Endothelial cell of umbilical vein (primary cell): Measurements from ENCODE around the gene MAP3K12. TPM values are rescaled to one million over a fixed set of nuclear protein-coding genes. Genes with fewer than 3 reads are reported as not detected.

Experiments used
- BruUV-seq: library from RNA; stranded (reverse); fragments of 400-500 nt; replicated peaks from 2 replicates; lab custom pipeline; 2021; lab: Mats Ljungman, UMichigan
- CTCF ChIA-PET: fragments of 300-600, 350-600 bp; sonication (Branson Sonifier 250); formaldehyde crosslinking; loops from one replicate; lab custom pipeline; 2021; ENCODE audit warnings: antibody characterized with exemption, inconsistent platforms; lab: Charles Lee
- POLR2A ChIA-PET: fragments of 300-600, 350-600 bp; sonication (Branson Sonifier 250); formaldehyde crosslinking; loops from one replicate; lab custom pipeline; 2021; ENCODE audit warnings: antibody characterized with exemption, inconsistent platforms; lab: Charles Lee
- DNase-seq: peaks from one replicate; pipeline ENCODE4 v3.0.0-alpha.2; 2011; ENCODE audit warnings: low read depth, low spot score
- FAIRE-seq: peaks from 2 replicates; lab custom pipeline; 2011; peaks lifted over from hg19 to GRCh38; lab: Jason Lieb, UNC
- H2AFZ ChIP-seq: 2 replicates; pipeline ENCODE4 v1.6.0; 2012; ENCODE audit warnings: low read depth, low read length, control low read depth, inconsistent platforms
- H3K27ac ChIP-seq: 2 replicates; pipeline ENCODE4 v1.5.1; 2011; ENCODE audit warnings: low read depth, mild to moderate bottlenecking, control low read depth, low read length, moderate library complexity; ENCODE audit not compliant: insufficient read depth
- H3K27me3 ChIP-seq, 2 experiments: 2 replicates each; pipeline versions ENCODE4 v1.6.0 to v1.6.1; 2011; ENCODE audit warnings: low read length in 2 of 2, mixed read lengths in 1 of 2; ENCODE audit not compliant: control insufficient read depth in 2 of 2, insufficient read depth in 2 of 2
- H3K36me3 ChIP-seq, 2 experiments: 2 replicates in 1 of 2; 3 replicates in 1 of 2; pipeline ENCODE4 v1.5.1; 2011; ENCODE audit warnings: low read length in 2 of 2, mild to moderate bottlenecking in 1 of 2, moderate library complexity in 1 of 2; ENCODE audit not compliant: control insufficient read depth in 2 of 2, insufficient read depth in 2 of 2; ENCODE audit errors: extremely low read depth in 1 of 2
- H3K4me1 ChIP-seq: 3 replicates; pipeline ENCODE4 v1.5.1; 2011; ENCODE audit warnings: mild to moderate bottlenecking, low read length; ENCODE audit not compliant: control insufficient read depth, insufficient read depth; ENCODE audit errors: extremely low read depth
- H3K4me2 ChIP-seq: 2 replicates; pipeline ENCODE4 v1.6.1; 2011; ENCODE audit warnings: low read length, control low read depth, mixed read lengths; ENCODE audit not compliant: insufficient read depth
- H3K4me3 ChIP-seq, 3 experiments: fragments of 200-600 bp in 1 of 3; sonication (generic), shearing (Covaris generic) in 1 of 3; replicated peaks in 1 of 3; 2 replicates each; pipeline ENCODE4 v1.5.1; 2011 to 2016; ENCODE audit warnings: control low read depth in 3 of 3, low read length in 3 of 3, mild to moderate bottlenecking in 2 of 3, inconsistent platforms in 1 of 3, low read depth in 1 of 3, moderate library complexity in 1 of 3; ENCODE audit not compliant: insufficient read depth in 1 of 3
- H3K79me2 ChIP-seq: 2 replicates; pipeline ENCODE4 v1.6.0; 2012; ENCODE audit warnings: low read length, inconsistent platforms; ENCODE audit not compliant: control insufficient read depth, insufficient read depth
- H3K9ac ChIP-seq: replicated peaks from 2 replicates; pipeline ENCODE3; 2011; ENCODE audit warnings: low read length, control low read depth; ENCODE audit not compliant: insufficient read depth; ENCODE audit errors: extremely low read depth
- H3K9me1 ChIP-seq: replicated peaks from 3 replicates; pipeline ENCODE4 v1.6.0; 2011; ENCODE audit warnings: mild to moderate bottlenecking, low read length; ENCODE audit not compliant: control insufficient read depth, insufficient read depth; ENCODE audit errors: extremely low read depth
- H3K9me3 ChIP-seq: replicated peaks from 2 replicates; pipeline ENCODE4 v1.5.1; 2012; ENCODE audit warnings: low read length, inconsistent platforms; ENCODE audit not compliant: control insufficient read depth, insufficient read depth
- H4K20me1 ChIP-seq: replicated peaks from 2 replicates; pipeline ENCODE3; 2011; ENCODE audit warnings: mild to moderate bottlenecking, low read length; ENCODE audit not compliant: control insufficient read depth, insufficient read depth; ENCODE audit errors: extremely low read depth
- EZH2 ChIP-seq: IDR thresholded peaks from 2 replicates; pipeline ENCODE4 v1.6.1; 2012; ENCODE audit warnings: borderline replicate concordance, low read depth, mild to moderate bottlenecking, moderate library complexity, low read length, inconsistent platforms; ENCODE audit not compliant: severe bottlenecking
- FOS ChIP-seq: IDR thresholded peaks from 2 replicates; pipeline ENCODE4 v1.6.1; 2011; ENCODE audit warnings: mild to moderate bottlenecking, low read length, moderate library complexity, borderline replicate concordance; ENCODE audit not compliant: insufficient read depth
- JUN ChIP-seq: IDR thresholded peaks from 2 replicates; pipeline ENCODE4 v1.6.1; 2011; ENCODE audit warnings: borderline replicate concordance, low read depth; ENCODE audit not compliant: insufficient read length, insufficient read depth
- POLR2A ChIP-seq: IDR thresholded peaks from 2 replicates; pipeline ENCODE4 v1.6.1; 2012; ENCODE audit warnings: low read depth, mild to moderate bottlenecking, control low read depth, low read length
- POLR2AphosphoS5 ChIP-seq: IDR thresholded peaks from 2 replicates; pipeline ENCODE4 v1.6.1; 2012; ENCODE audit warnings: low read depth, mild to moderate bottlenecking, control low read depth, low read length, moderate library complexity; ENCODE audit not compliant: insufficient read depth
- dilution Hi-C: fragments of 300-500 bp; cut with MboI; formaldehyde crosslinking; loops from one replicate; pipeline ENCODE4 v1.15.0; 2019; ENCODE audit warnings: low sequenced_read_pairs; ENCODE audit not compliant: extremely low pct_ligation_motif_present
- intact Hi-C: fragments of 100-400 bp; cut with micrococcal nuclease; formaldehyde crosslinking; loops from one replicate; pipeline ENCODE4 v1.10.0; 2022
- polyA plus RNA-seq, 4 experiments: library from polyadenylated mRNA; depleted of rRNA in 3 of 4; stranded (reverse) in 3 of 4; unstranded in 1 of 4; fragments of >200 nt; gene quantifications; 2 replicates each; pipeline versions ENCODE4 v1.2.1 to v1.2.3, GENCODE V29; 2011 to 2012; ENCODE audit warnings: missing spikeins in 1 of 4
- total RNA-seq: library from RNA; stranded (reverse); gene quantifications from 2 replicates; pipeline ENCODE4 v1.2.3, GENCODE V29; 2021
- TF ChIP-seq, protein P1 (sequence below): IDR thresholded peaks from 2 replicates; pipeline ENCODE4 v1.6.1; 2011; ENCODE audit not compliant: insufficient read depth, insufficient read length
- TF ChIP-seq, protein P2 (sequence below), 2 donors: IDR thresholded peaks; 1 replicate in 1 of 2; 2 replicates in 1 of 2; pipeline ENCODE4 v1.5.1; 2011; ENCODE audit warnings: low read length in 2 of 2, mild to moderate bottlenecking in 2 of 2, moderate library complexity in 2 of 2, control low read depth in 1 of 2, inconsistent platforms in 1 of 2, low read depth in 1 of 2; ENCODE audit not compliant: insufficient read depth in 1 of 2; ENCODE audit errors: extremely low read depth in 1 of 2

MAP3K12 gene
- total and polyA plus RNA-seq, 2 donors (not counting 3 experiments of a cell fraction or from before 2014, with no cell fraction given): 29.3 to 66.2 TPM

DNA sequence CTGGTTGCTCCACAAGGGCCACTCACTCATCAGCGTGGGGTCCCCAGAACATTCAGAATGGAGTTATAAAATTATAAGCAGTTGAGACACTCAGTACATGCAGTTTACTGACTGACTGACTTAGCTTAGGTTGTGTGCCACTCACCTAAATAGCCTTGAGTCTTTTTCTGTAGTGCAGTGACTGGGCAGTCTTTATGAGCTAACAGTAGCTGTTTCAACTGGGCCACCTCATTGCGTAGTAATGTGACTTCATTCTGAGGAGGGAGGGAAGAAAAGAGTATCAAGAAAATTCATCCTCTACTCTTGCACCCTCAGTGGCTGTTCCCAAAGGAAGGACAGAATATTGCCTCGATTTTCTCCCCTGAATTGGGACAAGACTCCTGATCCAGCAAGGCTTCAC lies 23.9 kb upstream of the MAP3K12 start:
- H3K4me1 ChIP-seq: no peaks in the 10 kb centered on the region
- H3K27ac ChIP-seq: no peak overlapping the region
- no peak overlapping the region for H2AFZ ChIP-seq
- FAIRE-seq (peak; percentile 40), DNase-seq (no peak)
- H3K9ac ChIP-seq: no peak overlapping the region
- H3K27me3 ChIP-seq: no peaks in the 10 kb centered on the region
- no peak overlapping the region for H3K4me2 ChIP-seq
- intact Hi-C loops (no loop called here), dilution Hi-C loops (no loop called here)
- POLR2A ChIA-PET: no interaction called here
- TF ChIP-seq POLR2AphosphoS5 (no peak), EZH2 (no peak), POLR2A (no peak), FOS (no peak), JUN (no peak)
- TF ChIP-seq, protein P1, sequence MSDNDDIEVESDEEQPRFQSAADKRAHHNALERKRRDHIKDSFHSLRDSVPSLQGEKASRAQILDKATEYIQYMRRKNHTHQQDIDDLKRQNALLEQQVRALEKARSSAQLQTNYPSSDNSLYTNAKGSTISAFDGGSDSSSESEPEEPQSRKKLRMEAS: no peak
- TF ChIP-seq, protein P2, sequence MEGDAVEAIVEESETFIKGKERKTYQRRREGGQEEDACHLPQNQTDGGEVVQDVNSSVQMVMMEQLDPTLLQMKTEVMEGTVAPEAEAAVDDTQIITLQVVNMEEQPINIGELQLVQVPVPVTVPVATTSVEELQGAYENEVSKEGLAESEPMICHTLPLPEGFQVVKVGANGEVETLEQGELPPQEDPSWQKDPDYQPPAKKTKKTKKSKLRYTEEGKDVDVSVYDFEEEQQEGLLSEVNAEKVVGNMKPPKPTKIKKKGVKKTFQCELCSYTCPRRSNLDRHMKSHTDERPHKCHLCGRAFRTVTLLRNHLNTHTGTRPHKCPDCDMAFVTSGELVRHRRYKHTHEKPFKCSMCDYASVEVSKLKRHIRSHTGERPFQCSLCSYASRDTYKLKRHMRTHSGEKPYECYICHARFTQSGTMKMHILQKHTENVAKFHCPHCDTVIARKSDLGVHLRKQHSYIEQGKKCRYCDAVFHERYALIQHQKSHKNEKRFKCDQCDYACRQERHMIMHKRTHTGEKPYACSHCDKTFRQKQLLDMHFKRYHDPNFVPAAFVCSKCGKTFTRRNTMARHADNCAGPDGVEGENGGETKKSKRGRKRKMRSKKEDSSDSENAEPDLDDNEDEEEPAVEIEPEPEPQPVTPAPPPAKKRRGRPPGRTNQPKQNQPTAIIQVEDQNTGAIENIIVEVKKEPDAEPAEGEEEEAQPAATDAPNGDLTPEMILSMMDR (IDR thresholded peaks at IDR 0.05; ENCODE audit: extremely low read depth in 1 of 2, insufficient read depth in 1 of 2, low read depth in 1 of 2, low read length in 2 of 2): no peak
- no peaks in the 10 kb centered on the region for H3K9me3 ChIP-seq
- H3K79me2 ChIP-seq: no peaks in the 10 kb centered on the region
- BruUV-seq: no TSS peak
- H3K36me3 ChIP-seq: peaks cover 15 to 24% of the 10 kb centered on the region in 2 experiments
- H3K4me3 ChIP-seq: no peak overlapping the region
- H3K9me1 ChIP-seq: no peaks in the 10 kb centered on the region
- no peaks in the 10 kb centered on the region for H4K20me1 ChIP-seq
- CTCF ChIA-PET: interaction anchor here (0.7 kb wide), 1 partner anchor 14 kb away, joined by 3 read pairs; no protein-coding TSS in a partner anchor
